ENCODE results near the gene EEF1E1.
"Not testable (repeated sequence)": the region's sequence is repeated elsewhere in the genome, so short reads cannot be mapped to it uniquely, and the experiment has no call there.

Gene EEF1E1

DNA sequence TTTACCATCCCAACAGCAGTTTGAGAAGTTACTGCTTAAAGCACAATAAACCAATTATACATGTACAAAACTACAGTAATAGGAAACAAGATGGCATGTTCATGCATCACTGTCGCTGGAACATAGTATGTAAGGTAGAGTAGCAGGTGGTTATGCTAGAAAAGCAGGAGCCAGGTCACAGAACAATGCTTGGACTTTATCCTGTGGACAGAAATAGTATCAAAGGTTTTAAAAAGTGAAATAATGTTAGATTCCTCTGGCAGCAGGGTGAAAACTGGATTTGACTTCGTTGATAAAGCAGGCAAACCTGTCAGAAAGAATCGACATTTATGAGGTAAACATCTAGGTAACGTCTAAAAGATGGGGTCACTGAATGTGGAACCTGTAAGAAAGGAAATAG lies 40.6 kb downstream of the EEF1E1 start:
- DNase-seq: no peak

DNA sequence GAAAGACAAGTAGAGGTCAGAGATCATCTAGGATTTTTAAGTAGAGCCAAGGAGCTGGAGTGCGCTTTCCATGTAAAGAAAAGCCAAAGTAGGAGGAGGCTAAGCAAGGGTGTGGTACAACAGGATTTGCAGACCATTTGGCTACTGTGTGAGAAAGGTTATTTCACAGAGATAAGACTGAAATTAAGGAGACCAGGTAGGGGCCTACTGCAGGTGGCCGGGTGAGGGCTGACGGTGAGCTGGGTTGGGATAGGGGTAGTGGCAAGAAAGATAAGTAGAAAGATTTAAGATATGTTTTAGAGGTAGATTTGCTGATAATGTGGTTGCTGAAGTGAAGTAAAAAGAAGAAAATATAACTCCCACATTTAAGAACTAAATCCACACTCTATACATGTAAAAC lies 42.0 kb downstream of the EEF1E1 start:
- DNase-seq: no peak

DNA sequence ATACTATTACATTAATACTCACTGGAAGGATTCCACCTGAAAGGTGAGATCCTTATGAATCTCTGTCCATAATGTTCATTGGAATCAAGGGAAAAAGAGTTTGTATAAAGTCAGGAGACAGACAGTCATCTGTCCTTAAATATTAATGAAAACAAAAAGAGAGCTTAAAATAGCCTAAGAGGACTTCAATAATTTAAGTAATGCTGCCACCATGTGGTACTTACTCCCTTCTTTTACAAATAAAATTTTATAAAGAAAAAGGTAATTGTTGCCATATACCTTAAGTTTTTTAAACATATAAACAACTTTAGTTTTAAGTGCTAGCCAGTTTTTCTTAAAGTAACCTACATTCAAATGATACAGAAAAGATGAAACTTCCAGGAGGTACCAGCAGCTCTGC lies 43.2 kb downstream of the EEF1E1 start:
- no peak for DNase-seq

DNA sequence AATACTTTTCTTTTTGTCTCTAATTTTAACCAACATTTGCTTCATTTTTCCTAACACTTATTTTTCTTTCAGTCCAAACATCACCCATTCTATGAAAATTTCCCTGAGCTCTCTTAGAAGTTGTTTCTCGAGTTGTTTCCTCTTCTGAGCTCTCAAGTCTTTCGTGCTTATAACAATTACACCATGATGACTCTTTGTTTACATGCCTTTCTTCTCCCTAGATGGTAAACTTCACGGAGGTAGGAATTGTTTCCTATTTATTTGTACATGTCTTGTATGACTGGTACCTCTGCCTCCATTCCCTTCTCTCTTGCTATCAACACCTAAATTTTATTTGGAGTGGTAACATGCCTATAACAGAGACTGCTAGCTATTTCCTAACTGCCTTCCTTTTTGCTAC lies 44.6 kb downstream of the EEF1E1 start:
- no peak for DNase-seq

DNA sequence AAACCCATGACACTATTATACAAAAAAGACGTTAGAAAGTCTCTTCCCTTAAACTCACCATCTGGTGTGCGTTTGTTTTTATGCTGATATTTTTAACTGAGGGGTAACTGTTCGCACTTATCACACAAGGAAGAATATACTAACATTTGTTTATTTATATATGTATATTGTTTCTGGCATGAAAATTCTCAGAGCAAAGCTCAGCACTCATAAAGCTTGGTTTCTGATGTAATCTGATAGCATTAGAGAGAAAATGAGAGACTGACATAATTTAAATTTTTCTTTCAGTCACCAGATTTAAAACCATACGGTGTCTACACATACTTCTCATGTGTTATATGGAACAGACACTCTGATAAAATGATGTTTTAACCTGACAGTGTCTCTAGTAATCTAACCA lies 45.1 kb downstream of the EEF1E1 start:
- DNase-seq: no peak

DNA sequence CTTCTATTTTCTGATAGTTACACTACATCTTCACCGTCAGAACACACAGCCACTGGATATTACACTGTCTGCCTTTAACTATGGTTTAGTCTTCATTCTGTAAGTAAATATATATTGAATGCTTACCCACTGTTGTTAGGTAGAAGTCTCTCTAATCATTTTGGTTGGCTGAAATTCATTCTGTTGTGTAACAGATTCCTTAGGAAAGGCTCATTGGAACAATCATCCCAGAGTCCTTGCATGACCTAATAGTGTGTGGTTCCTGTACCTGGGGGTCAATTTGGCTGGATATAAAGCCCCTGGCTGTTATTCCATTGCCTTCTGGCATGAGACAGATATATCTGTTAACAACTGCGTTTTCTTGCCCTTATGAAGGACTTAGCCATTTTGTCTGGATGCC lies 48.1 kb downstream of the EEF1E1 start:
- no peak for DNase-seq

DNA sequence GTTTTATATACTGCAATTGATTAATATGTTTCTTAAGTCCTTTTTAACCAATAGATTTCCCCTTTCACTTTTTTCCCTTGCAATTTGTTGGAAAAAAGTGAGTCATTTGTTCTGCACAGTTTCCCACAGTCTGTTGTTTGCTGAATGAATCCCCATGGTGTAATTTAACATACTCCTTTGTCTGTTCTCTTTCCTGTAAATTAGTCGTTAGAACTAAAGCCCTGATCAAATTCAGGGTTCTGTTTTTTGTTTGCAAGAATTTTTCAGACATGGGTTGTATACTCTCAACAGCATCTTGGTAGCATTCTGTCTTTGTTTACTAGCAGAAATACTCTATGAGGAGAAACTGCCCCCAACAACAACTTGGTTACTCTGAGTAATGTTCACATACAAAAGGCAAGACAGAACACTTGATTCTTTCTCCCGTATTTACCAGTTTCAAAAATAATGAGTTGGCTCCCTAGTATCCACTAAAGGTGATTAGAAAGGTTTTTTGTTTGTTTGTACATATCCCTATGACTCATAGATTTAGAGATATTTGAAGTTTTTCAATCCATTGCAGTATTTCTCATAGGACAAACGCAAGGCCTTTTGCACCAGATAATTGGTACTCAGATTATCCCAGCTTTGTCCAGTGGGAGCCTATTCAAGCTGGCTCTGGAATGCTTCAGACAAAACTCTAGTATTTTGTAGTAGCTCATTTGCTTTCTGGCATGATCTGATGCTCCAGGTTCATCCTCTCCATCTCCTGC lies 54.6 kb downstream of the EEF1E1 start:
- no peak for DNase-seq

DNA sequence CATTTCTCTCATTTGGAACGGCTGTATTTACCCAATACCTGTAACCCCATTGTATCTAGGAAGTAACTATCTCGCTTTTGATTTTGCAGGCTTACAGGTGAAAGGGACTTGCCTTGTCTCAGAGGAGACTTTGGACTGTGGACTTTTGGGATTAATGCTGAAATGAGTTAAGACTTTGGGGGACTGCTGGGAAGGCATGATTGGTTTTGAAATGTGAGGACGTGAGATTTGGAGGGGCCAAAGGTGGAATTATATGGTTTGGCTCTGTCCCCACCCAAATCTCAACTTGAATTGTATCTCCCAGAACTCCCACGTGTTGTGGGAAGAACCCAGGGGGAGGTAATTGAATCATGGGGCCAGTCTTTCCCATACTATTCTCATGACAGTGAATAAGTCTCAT lies 56.6 kb downstream of the EEF1E1 start:
- not testable (repeated sequence) for DNase-seq

DNA sequence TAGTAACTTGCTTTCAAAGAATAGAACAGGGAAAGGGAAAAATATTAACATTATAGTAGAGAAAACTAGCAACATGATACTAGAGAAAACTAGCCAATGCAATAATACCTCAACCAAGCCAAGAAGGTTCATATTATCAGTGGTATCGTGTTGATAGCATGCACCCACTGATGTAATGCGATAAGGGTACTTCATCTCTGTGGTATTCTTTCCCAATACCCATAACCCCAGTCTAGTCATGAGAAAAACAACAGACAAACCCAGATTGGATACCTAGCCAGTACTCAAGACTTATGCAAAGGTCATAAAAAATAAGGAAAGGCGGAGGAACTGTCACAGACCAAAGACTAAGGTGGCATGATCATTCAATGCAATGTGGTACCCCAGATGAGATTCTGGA lies 59.1 kb downstream of the EEF1E1 start:
- DNase-seq: no peak

DNA sequence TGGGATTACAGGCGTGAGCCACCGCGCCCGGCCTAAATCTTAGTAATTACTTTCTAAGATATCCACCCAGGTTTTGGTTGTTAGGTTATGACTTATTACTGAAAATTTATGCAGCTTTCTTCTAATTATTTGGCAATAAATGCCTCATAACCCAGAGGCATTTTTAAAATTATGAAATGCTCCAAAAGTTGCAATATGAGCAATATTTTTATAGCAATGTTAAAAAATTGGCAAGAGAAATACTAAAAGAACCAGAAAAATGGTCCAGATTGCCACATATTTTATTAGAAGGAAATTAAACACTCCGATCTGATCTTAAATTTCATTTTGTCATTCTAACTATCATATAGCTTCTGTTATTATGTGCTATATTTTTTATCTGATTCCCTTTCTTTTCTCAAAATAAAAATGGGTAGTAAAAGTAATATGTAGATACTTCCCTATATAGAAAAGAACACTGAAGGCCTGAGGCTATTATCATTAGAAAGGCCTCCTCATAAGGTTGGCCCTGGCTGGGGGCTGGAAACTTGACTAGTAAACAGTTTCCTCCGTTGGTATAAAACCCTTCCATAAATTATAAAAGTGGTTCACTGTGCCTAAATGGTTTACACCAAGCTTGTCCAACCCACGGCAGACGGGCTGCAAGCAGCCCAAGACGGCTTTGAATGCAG lies 60.3 kb downstream of the EEF1E1 start:
- DNase-seq: no peak

DNA sequence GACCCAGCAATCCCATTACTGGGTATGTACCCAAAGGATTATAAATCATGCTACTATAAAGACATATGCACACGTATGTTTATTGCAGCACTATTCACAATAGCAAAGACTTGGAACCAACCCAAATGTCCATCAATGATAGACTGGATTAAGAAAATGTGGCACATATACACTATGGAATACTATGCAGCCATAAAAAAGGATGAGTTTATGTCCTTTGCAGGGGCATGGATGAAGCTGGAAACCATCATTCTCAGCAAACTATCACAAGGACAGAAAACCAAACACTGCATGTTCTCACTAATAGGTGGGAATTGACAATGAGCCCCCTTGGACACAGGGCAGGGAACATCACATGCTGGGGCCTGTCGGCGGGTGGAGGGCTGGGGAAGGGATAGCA lies 68.2 kb downstream of the EEF1E1 start:
- DNase-seq: not testable (repeated sequence)

DNA sequence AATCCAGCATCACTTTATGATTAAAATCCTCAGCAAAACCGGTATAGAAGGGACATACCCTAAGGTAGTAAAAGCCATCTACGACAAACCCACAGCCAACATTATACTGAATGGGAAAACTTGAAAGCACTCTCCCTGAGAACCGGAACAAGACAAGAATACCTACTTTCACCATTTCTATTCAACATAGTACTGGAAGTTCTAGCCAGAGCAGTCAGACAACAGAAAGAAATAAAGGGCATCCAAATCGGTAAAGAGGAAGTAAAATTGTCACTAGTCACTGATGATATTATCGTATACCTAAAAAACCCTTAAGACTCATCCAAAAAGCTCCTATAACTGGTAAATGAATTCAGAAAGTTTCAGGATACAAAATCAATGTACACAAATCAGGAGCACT lies 71.4 kb downstream of the EEF1E1 start:
- no peak for DNase-seq
